Activated CD4-positive, alpha-beta T cell treated with anti-CD3 and anti-CD28 coated beads for 36 hours (primary cell): ENCODE measurements around the gene ORAI2. TPM values are rescaled to one million over a fixed set of nuclear protein-coding genes. Genes with fewer than 3 reads are reported as not detected.

Experiments
- ATAC-seq: fragments of 200-7000 bp; cut with Tn5 transposase; one replicate; pipeline ENCODE4 v1.10.0; 2021; ENCODE audit warnings: mild to moderate bottlenecking, moderate library complexity
- CTCF ChIA-PET: fragments of 350-600 bp; sonication (Branson Sonifier 250); formaldehyde crosslinking; loops from one replicate; lab custom pipeline; 2021; ENCODE audit warnings: antibody characterized with exemption; lab: Charles Lee
- POLR2A ChIA-PET: fragments of 350-600 bp; sonication (Branson Sonifier 250); formaldehyde crosslinking; loops from one replicate; lab custom pipeline; 2021; ENCODE audit warnings: antibody characterized with exemption, inconsistent platforms; lab: Charles Lee
- DNase-seq: peaks from one replicate; pipeline ENCODE4 v3.0.0-alpha.2; 2020
- H3K27ac Mint-ChIP-seq: one replicate; pipeline ENCODE4 v1.8.0; 2021; ENCODE audit warnings: mixed read lengths
- H3K27me3 Mint-ChIP-seq: one replicate; pipeline ENCODE4 v1.8.0; 2021; ENCODE audit warnings: mixed read lengths
- H3K36me3 Mint-ChIP-seq: one replicate; pipeline ENCODE4 v1.8.0; 2021; ENCODE audit warnings: low read depth, mixed read lengths
- H3K4me1 Mint-ChIP-seq: one replicate; pipeline ENCODE4 v1.8.0; 2021; ENCODE audit warnings: mixed read lengths
- H3K4me3 Mint-ChIP-seq: one replicate; pipeline ENCODE4 v1.8.0; 2021; ENCODE audit warnings: mild to moderate bottlenecking, moderate library complexity, mixed read lengths
- H3K9me3 Mint-ChIP-seq: one replicate; pipeline ENCODE4 v1.8.0; 2021; ENCODE audit warnings: low read depth, mixed read lengths
- intact Hi-C, 2 experiments: fragments of 100-400 bp; cut with DNase I in 1 of 2; cut with micrococcal nuclease in 1 of 2; formaldehyde crosslinking; loops; one replicate each; pipeline versions ENCODE4 v1.14.2 to v1.15.1; 2022 to 2024; cut with DNase I, micrococcal nuclease
- total RNA-seq, 2 experiments: library from RNA; stranded (reverse); gene quantifications; one replicate each; pipeline ENCODE4 v1.2.3, GENCODE V29; 2021

Gene ORAI2
- total RNA-seq, 2 experiments from 2014 or later, result 20.8 to 25.1 TPM

GRCh38 chr7:102426268-102427018 lies 6.9 kb upstream of the ORAI2 start:
- ChIA-PET POLR2A (interaction anchor here (1.0 to 1.4 kb wide), 4 partner anchors 8 to 23 kb away, joined by 3 to 5 read pairs (median 4); no protein-coding TSS in a partner anchor), CTCF (interaction anchor here (0.5 to 2.5 kb wide), 11 partner anchors 9 to 38 kb away, joined by 3 to 13 read pairs (median 4); partner anchors contain the start of genes ALKBH4, LRWD1 and PRKRIP1)
- peak; percentile 77 for ATAC-seq
- intact Hi-C loops, result loop anchor here (1.0 to 2.0 kb wide), 3 partner anchors 11 to 140 kb away; partner anchors contain the start of genes ALKBH4 (in 1 of the 2), LRWD1 (in 1 of the 2) and SH2B2 (in 1 of the 2)
- DNase-seq, result peak; percentile 91
- no peaks in the 10 kb centered on the region for H3K27me3 Mint-ChIP-seq
- H3K9me3 Mint-ChIP-seq, result no peaks in the 10 kb centered on the region
- H3K4me3 Mint-ChIP-seq, result peak overlapping the region; percentile 72
- H3K4me1 Mint-ChIP-seq, result peaks cover 62% of the 10 kb centered on the region
- H3K27ac Mint-ChIP-seq, result peak overlapping the region; percentile 100
- H3K36me3 Mint-ChIP-seq, result peaks cover 36% of the 10 kb centered on the region

- CTCF ChIA-PET, result interaction anchor here (0.5 to 2.5 kb wide), 4 partner anchors 14 to 38 kb away, joined by 3 to 5 read pairs (median 5); partner anchors contain the start of genes ALKBH4 and LRWD1
- peaks cover 36% of the 10 kb centered on the region for H3K36me3 Mint-ChIP-seq
- peaks cover 67% of the 10 kb centered on the region for H3K4me1 Mint-ChIP-seq
- ATAC-seq (no peak), DNase-seq (no peak)
- H3K27me3 Mint-ChIP-seq, result no peaks in the 10 kb centered on the region
- H3K4me3 Mint-ChIP-seq, result peak overlapping the region; percentile 72
- intact Hi-C loops, result loop anchor here in 1 of 2 experiments (2.0 kb wide), 1 partner anchor 38 kb away; the partner anchor contains the start of genes ALKBH4 and LRWD1
- peak overlapping the region; percentile 100 for H3K27ac Mint-ChIP-seq
- H3K9me3 Mint-ChIP-seq, result no peaks in the 10 kb centered on the region
- POLR2A ChIA-PET, result interaction anchor here (1.0 to 1.4 kb wide), 2 partner anchors 9 to 15 kb away, joined by 4 to 5 read pairs; no protein-coding TSS in a partner anchor
These were observed 6.4 kb upstream of the ORAI2 start for GRCh38 chr7:102427019-102427405.

GRCh38 chr7:102429141-102429899 lies 4.1 kb upstream of the ORAI2 start:
- no peak overlapping the region for H3K4me3 Mint-ChIP-seq
- DNase-seq, result no peak

GRCh38 chr7:102431617-102432298 lies 1.6 kb upstream of the ORAI2 start:
- intact Hi-C loops, result loop anchor here (2.0 to 5.0 kb wide), 3 partner anchors 15 to 1559 kb away; partner anchors contain the start of gene PRKRIP1 (in 1 of the 2)
- DNase-seq, result peak; percentile 70
- no peaks in the 10 kb centered on the region for H3K9me3 Mint-ChIP-seq
- ATAC-seq, result peak; percentile 63
- H3K4me3 Mint-ChIP-seq, result peak overlapping the region; percentile 67
- ChIA-PET CTCF (no interaction called here), POLR2A (no interaction called here)
- H3K36me3 Mint-ChIP-seq, result peaks cover 16% of the 10 kb centered on the region
- peaks cover 58% of the 10 kb centered on the region for H3K4me1 Mint-ChIP-seq
- H3K27me3 Mint-ChIP-seq, result no peaks in the 10 kb centered on the region
- H3K27ac Mint-ChIP-seq, result peak overlapping the region; percentile 84

More at GRCh38 chr7:102429141-102429899, 4.1 kb upstream of the ORAI2 start:
- Mint-ChIP-seq H3K27me3 (no peaks in the 10 kb centered on the region), H3K9me3 (no peaks in the 10 kb centered on the region), H3K4me1 (peaks cover 77% of the 10 kb centered on the region), H3K36me3 (peaks cover 33% of the 10 kb centered on the region), H3K27ac (peak overlapping the region; percentile 84)
- ChIA-PET POLR2A (no interaction called here), CTCF (no interaction called here)
- intact Hi-C loops, result no loop called here
- ATAC-seq, result no peak

GRCh38 chr7:102432442-102433218 lies 745 bp upstream of the ORAI2 start:
- DNase-seq, result peak; percentile 32
- POLR2A ChIA-PET, result interaction anchor here (0.6 kb wide), 1 partner anchor 43 kb away, joined by 3 read pairs; no protein-coding TSS in a partner anchor
- intact Hi-C loops, result loop anchor here (1.0 to 5.0 kb wide), 6 partner anchors 16 to 1560 kb away; partner anchors contain the start of gene PRKRIP1 (in 2 of the 2)
- H3K4me1 Mint-ChIP-seq, result peaks cover 49% of the 10 kb centered on the region
- CTCF ChIA-PET, result interaction anchor here (1.0 to 1.4 kb wide), 3 partner anchors 17 to 35 kb away, joined by 3 read pairs; no protein-coding TSS in a partner anchor
- H3K36me3 Mint-ChIP-seq, result peaks cover 8% of the 10 kb centered on the region
- peak; percentile 11 for ATAC-seq
- H3K9me3 Mint-ChIP-seq, result no peaks in the 10 kb centered on the region
- H3K4me3 Mint-ChIP-seq, result peak overlapping the region; percentile 67
- H3K27ac Mint-ChIP-seq, result peak overlapping the region; percentile 69
- no peaks in the 10 kb centered on the region for H3K27me3 Mint-ChIP-seq

- Mint-ChIP-seq H3K27me3 (no peaks in the 10 kb centered on the region), H3K36me3 (peaks cover 7% of the 10 kb centered on the region), H3K9me3 (no peaks in the 10 kb centered on the region), H3K27ac (peak overlapping the region; percentile 10), H3K4me1 (peaks cover 41% of the 10 kb centered on the region), H3K4me3 (peak overlapping the region; percentile 78)
- CTCF ChIA-PET, result interaction anchor here (1.0 to 1.8 kb wide), 2 partner anchors 8 to 16 kb away, joined by 3 to 5 read pairs; no protein-coding TSS in a partner anchor
- DNase-seq (peak; percentile 43), ATAC-seq (no peak)
- intact Hi-C loops, result loop anchor here (5.0 kb wide), 2 partner anchors 37 to 1562 kb away; partner anchors contain the start of gene PRKRIP1 (in 1 of the 2)
- POLR2A ChIA-PET, result interaction anchor here (1.2 kb wide), 1 partner anchor 18 kb away, joined by 3 read pairs; no protein-coding TSS in a partner anchor
These were observed 688 bp downstream of the ORAI2 start for GRCh38 chr7:102434039-102434486.

- intact Hi-C loops, result no loop called here
- no peak overlapping the region for H3K27ac Mint-ChIP-seq
- DNase-seq (no peak), ATAC-seq (no peak)
- H3K27me3 Mint-ChIP-seq, result no peaks in the 10 kb centered on the region
- H3K4me1 Mint-ChIP-seq, result peaks cover 24% of the 10 kb centered on the region
- ChIA-PET CTCF (interaction anchor here (0.5 to 2.0 kb wide), 2 partner anchors 32 to 254 kb away, joined by 3 to 7 read pairs; no protein-coding TSS in a partner anchor), POLR2A (no interaction called here)
- H3K36me3 Mint-ChIP-seq, result peaks cover 5% of the 10 kb centered on the region
- no peaks in the 10 kb centered on the region for H3K9me3 Mint-ChIP-seq
- H3K4me3 Mint-ChIP-seq, result no peak overlapping the region
These were observed 2.7 kb downstream of the ORAI2 start for GRCh38 chr7:102436118-102436517.

- no peak for DNase-seq
- POLR2A ChIA-PET, result interaction anchor here (0.8 to 0.9 kb wide), 2 partner anchors 25 to 42 kb away, joined by 3 to 7 read pairs; no protein-coding TSS in a partner anchor
- intact Hi-C loops, result no loop called here
- no peaks in the 10 kb centered on the region for H3K4me1 Mint-ChIP-seq
- peaks cover 8% of the 10 kb centered on the region for H3K36me3 Mint-ChIP-seq
- ATAC-seq, result no peak
- H3K27ac Mint-ChIP-seq, result no peak overlapping the region
- CTCF ChIA-PET, result interaction anchor here (0.6 to 1.8 kb wide), 4 partner anchors 10 to 168 kb away, joined by 3 to 5 read pairs (median 4); no protein-coding TSS in a partner anchor
- H3K9me3 Mint-ChIP-seq, result no peaks in the 10 kb centered on the region
- no peaks in the 10 kb centered on the region for H3K27me3 Mint-ChIP-seq
- H3K4me3 Mint-ChIP-seq, result no peak overlapping the region
These were observed 6.8 kb downstream of the ORAI2 start for GRCh38 chr7:102439963-102440795.

- POLR2A ChIA-PET, result no interaction called here
- CTCF ChIA-PET, result interaction anchor here (0.6 to 1.3 kb wide), 3 partner anchors 39 to 1478 kb away, joined by 3 read pairs; no protein-coding TSS in a partner anchor
- H3K36me3 Mint-ChIP-seq, result peaks cover 5% of the 10 kb centered on the region
- H3K27me3 Mint-ChIP-seq, result no peaks in the 10 kb centered on the region
- no peak overlapping the region for H3K4me3 Mint-ChIP-seq
- no peak overlapping the region for H3K27ac Mint-ChIP-seq
- no peaks in the 10 kb centered on the region for H3K4me1 Mint-ChIP-seq
- intact Hi-C loops, result no loop called here
- DNase-seq (no peak), ATAC-seq (no peak)
- no peaks in the 10 kb centered on the region for H3K9me3 Mint-ChIP-seq
These were observed 11.7 kb downstream of the ORAI2 start for GRCh38 chr7:102444961-102445673.
